GM21390 (cell line): Measurements from ENCODE around the gene IGLL1.

Source experiments
- ATAC-seq: cut with Tn5 transposase; IDR thresholded peaks from one replicate; pipeline ENCODE4 v1.9.1; 2021; ENCODE audit not compliant: unreplicated experiment

IGLL1 gene

GRCh38 chr22:23530766-23531282 is 49.3 kb downstream of the IGLL1 start:
- no peak for ATAC-seq

- no peak for ATAC-seq
Measured at GRCh38 chr22:23530106-23530505, 50.0 kb downstream of the IGLL1 start.

GRCh38 chr22:23529166-23530103 is 50.7 kb downstream of the IGLL1 start:
- no peak for ATAC-seq

- no peak for ATAC-seq
Measured at GRCh38 chr22:23527971-23528740, 51.9 kb downstream of the IGLL1 start.

GRCh38 chr22:23526596-23527316 is 53.3 kb downstream of the IGLL1 start:
- ATAC-seq: no peak

GRCh38 chr22:23525510-23525909 is 54.6 kb downstream of the IGLL1 start:
- no peak for ATAC-seq

GRCh38 chr22:23524226-23524625 is 55.9 kb downstream of the IGLL1 start:
- ATAC-seq: no peak

- no peak for ATAC-seq
Measured at GRCh38 chr22:23523713-23524112, 56.4 kb downstream of the IGLL1 start.
